Smooth muscle cell (in vitro differentiated cells): Measurements from ENCODE around the gene RAD51B. TPM values are rescaled to one million over a fixed set of nuclear protein-coding genes. Genes with fewer than 3 reads are reported as not detected.

Source experiments
- DNase-seq: peaks from one replicate; lab custom pipeline; 2025; ENCODE audit not compliant: unreplicated experiment; lab: John Stamatoyannopoulos, UW
- H2AFZ ChIP-seq: fragments of 200-600 bp; sonication (generic); 2 replicates; pipeline ENCODE4 v1.6.0; 2016; ENCODE audit warnings: antibody characterized with exemption, low read depth, mild to moderate bottlenecking
- H3F3A ChIP-seq: fragments of 200-600 bp; sonication (generic); 2 replicates; pipeline ENCODE4 v1.6.0; 2017; ENCODE audit warnings: antibody characterized with exemption, low read depth
- H3K27ac ChIP-seq: fragments of 200-600 bp; sonication (generic); 2 replicates; pipeline ENCODE4 v1.5.1; 2016; ENCODE audit warnings: low read depth, mild to moderate bottlenecking
- H3K27me3 ChIP-seq: fragments of 200-600 bp; sonication (generic); 2 replicates; pipeline ENCODE4 v1.6.1; 2016; ENCODE audit warnings: low read depth, mild to moderate bottlenecking
- H3K36me3 ChIP-seq: fragments of 200-600 bp; sonication (generic); 2 replicates; pipeline ENCODE4 v1.5.1; 2016; ENCODE audit warnings: low read depth
- H3K4me1 ChIP-seq: fragments of 200-600 bp; sonication (generic); 2 replicates; pipeline ENCODE4 v1.5.1; 2016; ENCODE audit warnings: low read depth
- H3K4me2 ChIP-seq: fragments of 200-600 bp; sonication (generic); 2 replicates; pipeline ENCODE4 v1.6.0; 2016; ENCODE audit warnings: mild to moderate bottlenecking
- H3K4me3 ChIP-seq: fragments of 200-600 bp; sonication (generic); 2 replicates; pipeline ENCODE4 v1.5.1; 2016; ENCODE audit warnings: mild to moderate bottlenecking
- H3K79me2 ChIP-seq: fragments of 200-600 bp; sonication (generic); 2 replicates; pipeline ENCODE4 v1.6.0; 2016; ENCODE audit warnings: low read depth, mild to moderate bottlenecking
- H3K9ac ChIP-seq: fragments of 200-600 bp; sonication (generic); 2 replicates; pipeline ENCODE4 v1.6.0; 2016; ENCODE audit warnings: low read depth
- H3K9me3 ChIP-seq: fragments of 200-600 bp; sonication (generic); replicated peaks from 2 replicates; pipeline ENCODE4 v1.5.1; 2016; ENCODE audit warnings: low read depth
- H4K20me1 ChIP-seq: fragments of 200-600 bp; sonication (generic); 2 replicates; pipeline ENCODE4 v1.6.0; 2016; ENCODE audit warnings: low read depth
- CTCF ChIP-seq: fragments of 200-600 bp; sonication (generic); IDR thresholded peaks from 2 replicates; pipeline ENCODE4 v1.5.1; 2017; ENCODE audit warnings: borderline replicate concordance, mild to moderate bottlenecking, antibody characterized with exemption; ENCODE audit not compliant: insufficient read depth, poor library complexity, severe bottlenecking
- whole genome bisulfite sequencing: methylation state at CpG from one replicate; pipeline ENCODE4 v1.1.7; 2016; ENCODE audit warnings: low lambda C conversion rate; 5-methylcytosine and 5-hydroxymethylcytosine counted together
- polyA plus RNA-seq: library from polyadenylated mRNA; unstranded; fragments of >200 nt; fragmentation: Nextera tagmentation; extraction: Ambion mirVana; gene quantifications from 2 replicates; pipeline ENCODE4 v1.2.1, GENCODE V29; 2016
- total RNA-seq: library from RNA; depleted of rRNA; stranded (reverse); fragments of >200 nt; gene quantifications from 2 replicates; pipeline ENCODE4 v1.2.3, GENCODE V29; 2014

The RAD51B gene
- total and polyA plus RNA-seq, 2 experiments from 2014 or later: 4.6 to 5.3 TPM

GRCh38 chr14:68141281-68142088 is 321.9 kb downstream of the RAD51B start:
- 47% methylated on average over 5 of the region's 5 CpGs for WGBS
- no peak for DNase-seq
- Histone ChIP-seq H2AFZ (no peak overlapping the region), H3K9ac (peak overlapping the region; percentile 94), H3K4me1 (peaks cover 74% of the 10 kb centered on the region), H3K27ac (peak overlapping the region; percentile 100), H3K9me3 (no peaks in the 10 kb centered on the region), H3K4me3 (no peak overlapping the region), H3K27me3 (no peaks in the 10 kb centered on the region), H3K36me3 (no peaks in the 10 kb centered on the region), H3F3A (peaks cover 38% of the 10 kb centered on the region), H3K4me2 (peak overlapping the region; percentile 62), H4K20me1 (no peaks in the 10 kb centered on the region), H3K79me2 (no peaks in the 10 kb centered on the region)
- no peak for TF ChIP-seq CTCF

GRCh38 chr14:68143341-68143841 is 323.8 kb downstream of the RAD51B start:
- H2AFZ ChIP-seq: no peak overlapping the region

GRCh38 chr14:68144051-68144681 is 324.6 kb downstream of the RAD51B start:
- Histone ChIP-seq H2AFZ (no peak overlapping the region), H3K27me3 (no peaks in the 10 kb centered on the region), H3K9ac (no peak overlapping the region), H3K4me2 (peak overlapping the region; percentile 24), H3K36me3 (no peaks in the 10 kb centered on the region), H3K4me1 (peaks cover 60% of the 10 kb centered on the region), H3K79me2 (no peaks in the 10 kb centered on the region), H3F3A (peaks cover 30% of the 10 kb centered on the region), H3K9me3 (no peaks in the 10 kb centered on the region), H3K4me3 (no peak overlapping the region), H3K27ac (peak overlapping the region; percentile 100), H4K20me1 (no peaks in the 10 kb centered on the region)
- no peak for TF ChIP-seq CTCF
- DNase-seq: no peak
- 92% methylated on average over 3 of the region's 3 CpGs for WGBS

More at GRCh38 chr14:68143341-68143841, 323.8 kb downstream of the RAD51B start:
- H3K4me1 ChIP-seq: peaks cover 68% of the 10 kb centered on the region
- 85% methylated on average over 4 of the region's 4 CpGs for WGBS
- H3K79me2 ChIP-seq: no peaks in the 10 kb centered on the region
- H3K27me3 ChIP-seq: no peaks in the 10 kb centered on the region
- DNase-seq: no peak
- peaks cover 36% of the 10 kb centered on the region for H3F3A ChIP-seq
- H3K27ac ChIP-seq: peak overlapping the region; percentile 100
- H4K20me1 ChIP-seq: no peaks in the 10 kb centered on the region
- H3K9me3 ChIP-seq: no peaks in the 10 kb centered on the region
- TF ChIP-seq CTCF: no peak
- no peak overlapping the region for H3K4me2 ChIP-seq
- no peak overlapping the region for H3K4me3 ChIP-seq
- peak overlapping the region; percentile 25 for H3K9ac ChIP-seq
- no peaks in the 10 kb centered on the region for H3K36me3 ChIP-seq
